ENCODE results near the gene DNAH12. TPM values are rescaled to one million over a fixed set of nuclear protein-coding genes. Genes with fewer than 3 reads are reported as not detected.

The DNAH12 gene
- total and polyA plus RNA-seq, 2 of the 4 experiments (the other 2 are of a cell fraction): under 0.01 to 0.02 TPM

- Histone ChIP-seq H3K23ac (ENCODE audit: low read depth, low read length) (no peak overlapping the region), H3K79me1 (ENCODE audit: low read depth in 1 of 2, low read length in 2 of 2) (peaks cover 15 to 44% of the 10 kb centered on the region in 2 experiments; a peak in 3 of 4 replicates), H3K56ac (ENCODE audit: extremely low read depth, insufficient read depth, low read length) (no peak overlapping the region), H2AK9ac (replicated peaks; ENCODE audit: low read depth, low read length, poor library complexity) (no peak overlapping the region), H2BK15ac (ENCODE audit: low read depth, low read length) (no peak overlapping the region), H2BK120ac (ENCODE audit: low read depth, low read length) (no peak overlapping the region), H2BK20ac (ENCODE audit: low read depth, low read length) (no peak overlapping the region), H3K4me3 (ENCODE audit: insufficient read depth, low read depth, low read length) (no peak overlapping the region), H3K27me3 (ENCODE audit: control insufficient read depth, insufficient read depth, low read length) (no peaks in the 10 kb centered on the region), H3K9ac (ENCODE audit: low read depth, low read length) (no peak overlapping the region), H4K8ac (ENCODE audit: low read depth in 2 of 2, low read length in 2 of 2) (no peak overlapping the region), H3K18ac (ENCODE audit: low read depth, low read length) (no peak overlapping the region), H3K4me2 (ENCODE audit: low read depth, low read length) (no peak overlapping the region), H2BK5ac (ENCODE audit: low read depth, low read length, poor library complexity, severe bottlenecking) (no peak overlapping the region), H4K91ac (ENCODE audit: insufficient read depth, low read depth, low read length) (no peak overlapping the region), H3K9me1 (ENCODE audit: insufficient read depth, low read length) (no peaks in the 10 kb centered on the region; the same call in 1 of the 2 replicates), H3K36me3 (ENCODE audit: control insufficient read depth, insufficient read depth, low read length) (peaks cover 50% of the 10 kb centered on the region), H3K14ac (replicated peaks; ENCODE audit: low read depth, low read length) (no peak overlapping the region), H3K27ac (ENCODE audit: insufficient read depth, low read length) (no peak overlapping the region), H2AFZ (replicated peaks; ENCODE audit: low read length, poor library complexity) (no peak overlapping the region), H4K20me1 (ENCODE audit: insufficient read depth, low read length) (peaks cover 95% of the 10 kb centered on the region), H3K4me1 (ENCODE audit: control insufficient read depth, insufficient read depth, low read length) (no peaks in the 10 kb centered on the region; the same call in none of the 2 replicates), H3K4ac (ENCODE audit: low read depth, low read length) (no peak overlapping the region), H3K9me3 (ENCODE audit: control insufficient read depth, insufficient read depth, low read length) (no peaks in the 10 kb centered on the region), H2AK5ac (ENCODE audit: low read depth, low read length) (no peak overlapping the region), H4K5ac (ENCODE audit: low read depth, low read length) (no peak overlapping the region)
- dilution Hi-C loops (cut with HindIII; ENCODE audit: low sequenced_read_pairs, unreplicated experiment) (no loop called here), in situ Hi-C loops (cut with MboI; ENCODE audit: low sequenced_read_pairs) (no loop called here), intact Hi-C loops (cut with micrococcal nuclease) (no loop called here)
- ChIA-PET CTCF (no interaction called here), POLR2A (ENCODE audit: unreplicated experiment) (no interaction called here)
- ATAC-seq (ENCODE audit: low read depth): no peak
- DNase-seq: no peak
- WGBS, 2 experiments (ENCODE audit: extremely low coverage in 2 of 2, insufficient read length in 1 of 2): 90% methylated on average over 2 of the region's 9 CpGs; no CpG with 5 or more reads in 1 of the 2 experiments
- TF ChIP-seq POLR2A (IDR thresholded peaks at IDR 0.05; ENCODE audit: low read depth, low read length): no peak
- no peak for TF ChIP-seq MAFK (IDR thresholded peaks at IDR 0.05; ENCODE audit: low read depth, low read length)
- no peak for TF ChIP-seq SMC3 (IDR thresholded peaks at IDR 0.05; ENCODE audit: low read depth, low read length)
- no peak for TF ChIP-seq RAD21 (IDR thresholded peaks at IDR 0.05; ENCODE audit: low read length)
- TF ChIP-seq NFE2L2 (IDR thresholded peaks at IDR 0.05; ENCODE audit: low read depth, low read length): no peak
- no peak for TF ChIP-seq CTCF (conservative IDR thresholded peaks at IDR 0.05; ENCODE audit: low read depth, low read length)
- no peak for TF ChIP-seq RCOR1 (IDR thresholded peaks at IDR 0.05; ENCODE audit: insufficient replicate concordance, low read length)
- TF ChIP-seq RFX5 (IDR thresholded peaks at IDR 0.05; ENCODE audit: low read depth, low read length): no peak
- no peak for TF ChIP-seq ELK1 (IDR thresholded peaks at IDR 0.05; ENCODE audit: borderline replicate concordance, low read depth, low read length)
- BruUV-seq (replicated peaks): no TSS peak
Measured at GRCh38 chr3:57577801-57578200, 33.7 kb upstream of the DNAH12 start.

All from IMR-90 (cell line).